ENCODE data around the gene DGKB.

DGKB gene

GRCh38 chr7:14685167-14685566, 217.4 kb downstream of the DGKB start:
- DNase-seq: no peak

GRCh38 chr7:14682910-14683465, 219.6 kb downstream of the DGKB start:
- DNase-seq: no peak

- DNase-seq: no peak
Observed at GRCh38 chr7:14676896-14677295, 225.7 kb downstream of the DGKB start.

- DNase-seq: no peak
Observed at GRCh38 chr7:14673202-14673601, 229.3 kb downstream of the DGKB start.

GRCh38 chr7:14666913-14667312, 235.6 kb downstream of the DGKB start:
- no peak for DNase-seq

GRCh38 chr7:14666304-14666703, 236.2 kb downstream of the DGKB start:
- DNase-seq: no peak

GRCh38 chr7:14639801-14640200, 262.8 kb downstream of the DGKB start:
- DNase-seq: no peak

- DNase-seq: no peak
Observed at GRCh38 chr7:14639329-14639728, 263.2 kb downstream of the DGKB start.

- DNase-seq: no peak
Observed at GRCh38 chr7:14637968-14638367, 264.6 kb downstream of the DGKB start.

- no peak for DNase-seq
Observed at GRCh38 chr7:14635955-14636354, 266.6 kb downstream of the DGKB start.

- no peak for DNase-seq
Observed at GRCh38 chr7:14630048-14630447, 272.5 kb downstream of the DGKB start.

GRCh38 chr7:14628516-14628915, 274.0 kb downstream of the DGKB start:
- no peak for DNase-seq

GRCh38 chr7:14626076-14626475, 276.5 kb downstream of the DGKB start:
- DNase-seq: no peak

GRCh38 chr7:14622559-14622958, 280.0 kb downstream of the DGKB start:
- no peak for DNase-seq

- no peak for DNase-seq
Observed at GRCh38 chr7:14606101-14606500, 296.4 kb downstream of the DGKB start.

GRCh38 chr7:14604606-14605005, 297.9 kb downstream of the DGKB start:
- peak; percentile 1 for DNase-seq

- DNase-seq: no peak
Observed at GRCh38 chr7:14602851-14603250, 299.7 kb downstream of the DGKB start.

GRCh38 chr7:14600766-14601367, 301.7 kb downstream of the DGKB start:
- no peak for DNase-seq

- DNase-seq: peak; percentile 30
Observed at GRCh38 chr7:14598978-14599377, 303.6 kb downstream of the DGKB start.

GRCh38 chr7:14596421-14596820, 306.1 kb downstream of the DGKB start:
- peak; percentile 50 for DNase-seq

- peak; percentile 8 for DNase-seq
Observed at GRCh38 chr7:14590206-14590605, 312.3 kb downstream of the DGKB start.

GRCh38 chr7:14585232-14585631, 317.3 kb downstream of the DGKB start:
- no peak for DNase-seq

GRCh38 chr7:14583518-14583917, 319.0 kb downstream of the DGKB start:
- DNase-seq: no peak

- no peak for DNase-seq
Observed at GRCh38 chr7:14582010-14582409, 320.5 kb downstream of the DGKB start.

- no peak for DNase-seq
Observed at GRCh38 chr7:14579971-14580370, 322.6 kb downstream of the DGKB start.
